ENCODE results near the gene VPS54.
"Not testable (repeated sequence)": the region's sequence is repeated elsewhere in the genome, so short reads cannot be mapped to it uniquely, and the experiment has no call there.

VPS54 gene

DNA sequence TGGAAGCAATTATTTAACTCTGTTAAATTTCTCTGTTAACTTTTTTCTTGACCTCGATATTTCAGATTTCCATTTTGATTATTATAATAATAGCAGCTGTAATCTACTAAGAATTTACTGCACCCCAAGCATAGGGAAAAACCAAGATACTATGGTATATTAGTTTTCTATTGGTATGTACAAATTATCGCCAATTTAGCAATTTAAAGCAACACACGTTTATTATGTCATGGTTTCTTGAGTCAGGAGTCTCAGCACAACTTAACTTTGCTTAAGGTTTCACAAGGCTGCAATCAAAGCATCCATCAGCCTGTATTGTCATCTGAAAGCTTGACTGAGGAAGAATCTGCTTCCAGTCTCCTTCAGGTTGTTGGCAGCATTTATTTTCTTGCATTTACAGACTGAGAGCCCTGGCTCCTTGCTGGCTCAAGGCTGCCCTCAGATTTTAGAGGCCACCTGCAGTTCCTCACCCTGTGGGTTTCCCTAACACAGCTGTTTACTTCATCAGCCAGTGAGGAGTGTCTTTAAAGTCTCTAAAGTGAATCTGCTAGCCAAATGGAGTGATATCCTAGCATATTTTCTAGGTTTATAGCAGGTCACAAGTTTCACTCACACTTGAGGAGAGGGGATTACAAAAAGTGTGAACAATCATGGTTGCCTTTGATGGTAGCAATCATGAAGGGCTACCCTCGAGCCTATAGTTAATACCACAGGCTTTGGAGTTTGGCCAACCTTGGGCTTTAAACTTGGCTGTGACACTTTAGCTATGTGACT is 4.4 kb upstream of the VPS54 start:
- FAIRE-seq, result no peak

DNA sequence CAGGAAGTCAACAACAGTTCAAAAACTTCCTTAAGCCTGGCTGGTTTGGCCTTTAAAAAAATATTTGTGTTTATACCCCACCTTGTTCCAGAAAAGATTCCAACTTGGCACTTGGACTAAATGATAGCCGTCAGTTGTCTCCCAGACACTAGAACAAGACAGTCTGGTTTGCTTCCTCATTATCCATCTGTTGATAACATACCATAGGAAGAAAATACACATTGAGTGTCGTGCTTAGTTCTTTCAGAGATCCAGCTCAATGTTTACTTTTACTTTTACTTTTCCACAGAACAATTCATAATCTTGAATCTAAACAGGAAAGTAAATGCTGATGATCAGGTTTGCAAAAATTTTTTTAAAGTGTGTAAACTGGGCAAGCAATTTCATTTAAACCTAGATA is 2.4 kb upstream of the VPS54 start:
- no peak for FAIRE-seq

GRCh38 chr2:64019975-64020528 is 824 bp upstream of the VPS54 start:
- FAIRE-seq, result no peak

DNA sequence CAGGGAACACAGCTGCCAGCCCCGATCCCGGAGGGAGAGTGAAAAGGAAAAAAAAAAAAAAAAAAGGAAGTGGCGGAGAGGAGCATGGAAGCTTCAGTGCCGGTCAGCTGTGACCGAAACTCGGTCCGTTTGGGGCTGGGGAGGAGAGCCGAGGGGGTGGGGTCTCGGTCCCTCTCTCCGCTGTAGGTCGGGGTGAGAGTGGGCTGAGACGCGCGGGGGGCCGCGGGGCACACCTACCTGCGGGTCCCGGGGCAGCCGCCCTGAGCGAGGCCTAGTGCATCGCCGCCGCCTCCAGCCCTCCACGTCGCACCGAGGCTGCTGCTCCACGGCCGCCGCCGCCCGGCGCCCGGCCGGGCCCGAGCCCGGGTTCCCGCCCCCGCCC is 536 bp downstream of the VPS54 start:
- no peak for FAIRE-seq

DNA sequence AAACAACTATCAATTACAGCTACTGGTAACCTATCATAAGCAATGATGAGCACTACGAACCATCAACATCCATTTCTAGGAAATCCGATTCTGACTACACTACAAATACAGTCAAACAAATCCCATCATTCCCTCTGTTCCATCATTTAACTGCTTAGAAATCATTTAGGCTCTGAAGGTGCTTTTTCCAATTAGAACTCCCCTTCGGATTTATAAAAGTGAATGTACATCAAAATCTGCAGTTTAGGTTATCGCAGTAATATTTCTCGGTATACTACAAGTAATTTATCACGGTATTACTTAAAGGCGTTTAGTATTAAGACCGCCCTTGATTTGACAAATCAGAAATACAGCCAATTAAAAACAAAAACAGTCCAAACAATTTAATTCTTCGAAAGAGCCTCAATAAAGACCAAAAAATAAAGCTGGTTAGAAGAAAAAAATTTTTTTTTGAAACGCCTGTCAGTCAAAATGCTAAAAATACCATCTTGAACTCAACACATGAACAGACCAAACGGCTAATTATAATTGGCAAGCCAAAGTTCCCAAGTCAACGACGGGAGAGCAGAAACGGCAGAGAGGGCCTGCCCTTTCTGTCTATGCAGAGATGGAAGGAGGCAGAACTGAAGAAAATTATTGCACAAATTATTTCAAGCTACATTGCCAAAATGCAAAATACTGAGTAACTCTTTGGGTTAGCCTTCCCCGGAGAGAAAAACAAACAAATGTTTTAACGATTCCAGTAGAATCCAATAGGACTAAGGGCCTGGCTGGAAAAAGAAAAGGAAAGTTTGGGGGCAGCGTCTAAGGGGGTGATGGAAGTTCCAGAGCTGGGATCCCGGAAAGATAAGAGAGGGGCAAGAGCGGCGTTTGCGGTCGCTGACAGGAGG is 1.2 kb downstream of the VPS54 start:
- no peak for FAIRE-seq

DNA sequence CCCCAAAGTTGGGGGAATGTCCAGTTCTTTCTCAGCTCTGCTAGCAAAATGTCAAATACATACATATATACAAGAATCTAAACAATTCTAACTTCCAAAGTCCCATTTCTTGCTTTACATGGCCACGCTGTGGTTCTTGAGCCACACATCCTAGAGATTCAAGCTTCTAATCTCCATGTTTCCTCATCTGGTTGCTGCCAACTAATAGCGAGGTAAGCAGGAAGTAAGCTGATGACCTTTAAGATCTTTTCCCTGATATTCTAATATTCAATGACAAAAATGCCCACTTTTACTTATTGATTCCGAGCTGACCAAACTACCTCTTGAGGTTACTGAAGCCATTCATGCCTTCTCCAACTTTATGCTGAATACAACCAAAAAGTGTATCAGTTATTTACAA is 3.3 kb downstream of the VPS54 start:
- no peak for FAIRE-seq

GRCh38 chr2:64015391-64015790 is 3.8 kb downstream of the VPS54 start:
- FAIRE-seq, result no peak

DNA sequence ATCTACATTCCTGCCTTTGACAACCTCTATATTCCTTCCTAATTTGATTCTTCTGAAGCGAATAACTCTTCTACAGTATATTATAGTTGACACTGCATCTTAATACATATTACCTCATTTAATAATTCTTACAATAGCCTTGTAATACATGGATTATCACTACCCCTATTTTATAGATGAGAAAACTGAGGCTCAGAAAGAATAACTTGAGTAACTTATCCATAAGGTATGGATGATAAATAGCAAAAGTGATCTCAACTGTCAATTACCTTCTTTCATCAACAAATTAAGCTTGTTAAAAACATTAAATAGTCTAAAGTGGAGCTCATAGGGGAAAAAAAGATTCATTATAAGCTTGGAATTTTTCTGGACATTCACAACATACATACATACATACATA is 4.6 kb downstream of the VPS54 start:
- no peak for FAIRE-seq

GRCh38 chr2:64013053-64013452 is 6.2 kb downstream of the VPS54 start:
- FAIRE-seq, result no peak

GRCh38 chr2:64012115-64012514 is 7.1 kb downstream of the VPS54 start:
- no peak for FAIRE-seq

- no peak for FAIRE-seq
These were observed 10.7 kb downstream of the VPS54 start for GRCh38 chr2:64008434-64009009.

DNA sequence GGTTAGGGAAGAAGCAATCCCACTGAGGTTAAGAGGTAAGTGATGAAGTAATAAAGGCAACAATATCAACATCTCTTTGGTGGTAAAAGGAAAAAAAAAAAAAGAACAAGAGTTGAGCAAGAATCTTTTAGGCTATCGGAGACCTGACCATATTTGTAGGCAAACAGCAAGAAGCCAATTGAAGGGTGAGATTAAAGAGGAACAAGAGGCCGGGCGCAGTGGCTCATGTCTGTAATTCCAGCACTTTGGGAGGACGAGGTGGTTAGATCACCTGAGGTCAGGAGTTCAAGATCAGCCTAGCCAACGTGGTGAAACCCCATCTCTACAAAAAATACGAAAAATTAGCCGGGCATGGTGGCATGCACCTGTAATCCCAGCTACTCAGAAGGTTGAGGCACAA is 11.3 kb downstream of the VPS54 start:
- no peak for FAIRE-seq

DNA sequence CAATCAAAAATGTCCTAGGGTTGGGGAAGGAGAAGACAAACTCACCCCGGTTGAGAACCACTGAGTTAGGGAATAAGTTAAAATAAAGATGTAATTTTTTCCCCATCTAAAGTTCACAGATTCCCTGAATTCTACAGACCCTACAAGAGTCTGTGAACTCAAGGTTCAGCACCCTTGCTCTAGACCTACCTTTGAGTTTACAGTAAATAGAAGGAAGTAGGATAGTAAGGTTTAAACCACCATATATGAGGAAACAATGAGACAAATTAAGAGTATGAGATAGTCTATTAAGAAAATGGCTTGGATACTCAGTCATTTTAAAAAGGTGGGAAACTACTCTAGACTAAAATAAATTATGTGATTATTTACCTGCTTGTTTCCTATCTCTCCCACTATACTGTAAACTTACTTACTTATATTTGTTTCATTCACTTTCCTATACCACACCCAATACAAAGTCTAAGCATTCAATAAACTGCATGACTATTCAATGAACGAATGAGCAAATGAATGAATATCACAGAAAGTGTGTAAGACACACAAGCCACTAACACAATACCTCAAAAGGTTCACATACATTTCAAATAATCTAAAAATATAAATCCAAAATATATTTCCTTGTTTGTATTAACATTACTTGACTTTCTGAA is 13.4 kb downstream of the VPS54 start:
- FAIRE-seq, result peak; percentile 5

DNA sequence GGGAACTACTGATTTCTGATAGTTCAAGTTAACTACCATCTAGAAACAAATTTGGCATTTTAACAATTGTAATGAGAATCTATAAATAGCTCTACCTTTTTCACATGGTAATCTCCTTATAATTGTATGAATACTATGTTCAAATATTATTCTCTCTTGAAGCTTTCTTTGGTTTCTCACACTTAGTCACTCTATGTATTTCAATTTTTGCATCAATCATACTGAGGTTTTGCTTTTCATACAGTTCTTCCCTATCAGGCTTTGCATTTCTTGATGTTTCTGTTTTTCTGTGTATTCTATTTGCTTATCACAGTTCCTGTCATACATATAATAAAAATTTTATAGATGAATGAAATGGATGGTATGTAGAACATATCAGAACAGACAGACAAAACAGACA is 16.0 kb downstream of the VPS54 start:
- no peak for FAIRE-seq

DNA sequence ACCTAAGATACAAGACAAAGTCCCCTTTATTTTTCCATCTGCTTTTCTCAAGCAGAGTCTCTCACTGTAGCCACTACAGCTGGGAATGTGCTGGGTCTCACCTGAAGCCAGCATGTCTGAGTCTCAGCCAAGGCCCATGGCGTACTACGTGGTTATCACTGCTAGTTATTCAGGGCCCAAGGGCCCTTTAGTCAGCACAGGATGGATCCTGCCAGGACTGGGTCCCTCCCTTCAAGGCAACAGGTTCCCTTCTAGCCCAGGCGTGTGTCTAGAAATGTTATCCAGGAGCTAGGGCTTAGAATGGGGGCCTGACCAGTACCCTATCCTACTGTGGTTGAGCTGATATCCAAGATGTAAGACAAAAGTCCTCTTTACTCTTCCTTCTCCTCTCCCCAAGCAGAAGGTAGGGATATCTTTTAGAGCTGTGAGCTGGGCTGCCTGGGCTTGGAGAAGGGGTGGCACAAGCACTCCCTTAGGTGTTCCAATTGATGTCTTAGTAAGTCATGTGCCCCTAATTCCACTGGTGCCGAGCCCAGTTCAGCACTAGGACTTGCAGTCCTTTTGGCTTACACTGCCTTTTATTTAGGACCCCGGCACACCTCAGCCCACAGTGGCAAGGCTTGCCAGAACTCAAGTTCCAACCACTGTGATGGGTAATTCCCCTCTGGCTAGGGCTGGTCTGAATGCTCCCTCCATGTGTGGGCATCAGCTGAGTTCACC is 17.7 kb downstream of the VPS54 start:
- no peak for FAIRE-seq

DNA sequence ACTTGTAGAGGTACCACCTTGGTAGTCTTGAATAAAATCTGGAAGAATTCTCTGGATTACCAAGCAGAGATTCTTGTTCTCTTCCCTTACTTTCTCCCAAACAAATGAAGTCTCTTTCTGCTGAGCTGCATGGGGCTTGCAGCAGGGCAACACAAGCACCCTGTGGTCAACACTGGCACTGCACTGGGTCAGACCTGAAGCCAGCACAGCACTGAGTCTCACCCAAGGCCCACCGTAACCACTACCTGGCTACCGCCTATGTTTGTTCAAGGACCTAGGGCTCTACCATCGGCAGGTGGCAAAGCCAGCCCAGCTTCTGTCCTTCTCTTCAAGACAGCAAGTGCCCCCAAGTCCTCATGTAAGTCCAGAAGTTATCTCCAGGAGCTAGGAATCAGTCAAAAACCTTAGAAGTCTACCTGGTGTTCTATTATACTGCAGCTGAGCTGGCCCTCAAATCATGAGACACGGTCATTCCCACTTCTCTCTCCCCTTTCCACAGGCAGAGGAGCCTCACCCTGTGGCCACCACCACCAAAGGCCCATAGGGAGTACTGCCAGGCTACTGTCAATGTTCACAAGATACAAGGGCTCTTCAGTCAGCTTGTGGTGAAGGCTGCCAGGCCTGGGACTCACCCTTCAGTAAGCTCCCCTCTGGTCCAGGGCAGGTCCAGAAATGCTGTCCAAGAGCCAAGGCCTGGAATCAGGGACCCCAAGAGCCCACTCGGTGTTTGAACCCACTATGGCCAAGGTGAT is 18.4 kb downstream of the VPS54 start:
- FAIRE-seq, result no peak

DNA sequence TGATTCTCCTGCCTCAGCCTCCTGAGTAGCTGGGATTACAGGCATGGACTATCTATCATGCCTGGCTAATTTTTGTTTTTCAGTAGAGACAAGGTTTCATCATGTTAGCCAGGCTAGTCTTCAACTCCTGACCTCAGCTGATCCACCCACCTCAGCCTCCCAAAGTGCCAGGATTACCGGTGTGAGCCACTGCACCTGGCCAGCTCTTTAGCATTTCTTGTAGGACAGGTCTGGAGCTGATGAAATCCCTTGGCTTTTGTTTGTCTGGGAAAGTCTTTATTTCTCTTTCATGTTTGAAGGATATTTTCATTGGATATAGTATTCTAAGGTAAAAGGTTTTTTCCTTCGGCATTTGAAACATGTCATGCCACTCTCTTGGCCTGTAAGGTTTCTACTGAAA is 20.2 kb downstream of the VPS54 start:
- FAIRE-seq, result no peak

GRCh38 chr2:63996582-63997198 is 22.5 kb downstream of the VPS54 start:
- not testable (repeated sequence) for FAIRE-seq

DNA sequence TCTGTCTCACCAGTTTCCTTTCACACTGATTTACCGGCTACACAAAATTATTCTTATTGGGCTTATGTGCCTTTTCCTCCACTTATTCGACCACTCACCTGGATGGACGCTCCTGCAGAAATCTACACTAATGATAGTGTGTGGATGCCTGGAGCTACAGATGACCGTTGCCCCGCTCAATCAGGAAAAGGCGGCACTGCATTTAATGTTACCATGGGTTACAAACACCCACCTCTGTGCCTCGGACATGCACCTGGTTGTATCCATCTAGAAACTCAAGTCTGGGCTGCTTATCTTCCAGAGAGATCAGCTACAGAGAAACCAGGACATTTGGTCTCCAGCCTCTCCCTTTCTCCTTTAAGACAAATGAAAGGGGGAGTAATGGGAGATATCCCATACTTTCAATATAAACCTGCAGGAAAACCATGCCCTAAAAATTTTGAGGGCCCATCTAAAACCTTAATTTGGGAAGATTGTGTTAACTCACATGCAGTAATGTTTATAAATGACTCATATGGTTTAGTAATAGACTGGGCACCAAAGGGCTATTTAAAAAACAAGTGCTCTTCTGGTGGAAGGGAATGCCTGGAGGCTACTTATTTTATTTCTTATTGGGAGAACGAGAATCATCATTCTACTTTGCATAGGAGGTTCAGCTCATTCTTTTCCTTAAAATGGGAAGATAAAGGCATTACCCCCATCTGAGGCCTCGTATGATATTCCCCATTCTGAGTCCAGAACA is 24.7 kb downstream of the VPS54 start:
- FAIRE-seq, result not testable (repeated sequence)

DNA sequence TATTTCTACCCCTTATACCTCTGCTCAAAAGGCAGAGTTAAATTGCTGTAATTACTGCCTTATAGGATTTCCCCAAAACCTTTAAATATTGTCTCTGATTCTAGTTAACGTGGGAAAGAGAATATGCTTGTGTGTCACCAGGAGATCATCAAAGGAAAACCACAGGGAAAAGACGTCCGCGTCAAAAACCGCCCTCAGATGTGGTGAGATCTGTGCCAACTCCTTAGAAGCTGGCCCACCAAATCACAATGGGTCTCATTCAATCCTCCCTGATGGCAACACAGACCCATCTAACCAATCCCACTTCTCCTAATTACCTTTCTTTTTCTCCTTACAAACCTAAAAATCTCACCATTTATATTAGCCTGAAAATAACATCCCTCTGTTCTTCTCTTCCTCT is 25.4 kb downstream of the VPS54 start:
- FAIRE-seq, result no peak

Measured in colon (tissue), 2 donors.